Mucosa of descending colon (tissue), 3 donors: Measurements from ENCODE around the gene MEGF11. TPM values are rescaled to one million over a fixed set of nuclear protein-coding genes. Genes with fewer than 3 reads are reported as not detected.
"Not testable (repeated sequence)": the region's sequence is repeated elsewhere in the genome, so short reads cannot be mapped to it uniquely, and the experiment has no call there.

ENCODE experiments used
- ATAC-seq: fragments of 200-7000 bp; cut with Tn5 transposase; one replicate; pipeline ENCODE4 v1.9.1; 2020; ENCODE audit warnings: mild to moderate bottlenecking, moderate library complexity
- DNase-seq, 3 donors: peaks; one replicate each; pipeline ENCODE4 v3.0.0-alpha.2; 2020
- H3K36me3 ChIP-seq: fragments of 200-600 bp; one replicate; pipeline ENCODE4 v1.8.0; 2021; ENCODE audit warnings: low read depth, mild to moderate bottlenecking
- H3K4me1 ChIP-seq: fragments of 200-600 bp; one replicate; pipeline ENCODE4 v1.8.0; 2021; ENCODE audit warnings: low read depth, mild to moderate bottlenecking
- H3K4me3 ChIP-seq: fragments of 200-600 bp; one replicate; pipeline ENCODE4 v1.8.0; 2021; ENCODE audit warnings: mild to moderate bottlenecking
- H3K9me3 ChIP-seq: fragments of 200-600 bp; one replicate; pipeline ENCODE4 v1.8.0; 2021; ENCODE audit warnings: mild to moderate bottlenecking
- CTCF ChIP-seq: fragments of 200-600 bp; IDR thresholded peaks from one replicate; pipeline ENCODE4 v1.8.0; 2022; ENCODE audit warnings: antibody characterized with exemption, mild to moderate bottlenecking
- intact Hi-C, 2 donors: fragments of 100-400 bp; cut with DNase I in 1 of 2; cut with micrococcal nuclease in 1 of 2; formaldehyde crosslinking; loops; one replicate each; pipeline versions ENCODE4 v1.11.0 to v1.11.1; 2022; cut with DNase I, micrococcal nuclease
- total RNA-seq, 3 donors: library from RNA; stranded (reverse); fragmentation: NEBNext Ultra II Directional in 2 of 3; extraction: Animal tissue kit (Norgen Biotek cat#: 25700) in 2 of 3; gene quantifications; one replicate each; pipeline versions ENCODE4 v1.2.1 to v1.2.4, GENCODE V29; 2021 to 2023
- donor health status: DM: no; HTN: no; CAD: no; lungs with moderate emphysema.
- donor health status: DM: no; HTN: no; CAD: no.
- donor health status: DM: no; HTN: yes; CAD: no.

MEGF11 gene
- total RNA-seq, 3 donors from 2014 or later, result 0.12 to 0.29 (median 0.19) TPM

DNA sequence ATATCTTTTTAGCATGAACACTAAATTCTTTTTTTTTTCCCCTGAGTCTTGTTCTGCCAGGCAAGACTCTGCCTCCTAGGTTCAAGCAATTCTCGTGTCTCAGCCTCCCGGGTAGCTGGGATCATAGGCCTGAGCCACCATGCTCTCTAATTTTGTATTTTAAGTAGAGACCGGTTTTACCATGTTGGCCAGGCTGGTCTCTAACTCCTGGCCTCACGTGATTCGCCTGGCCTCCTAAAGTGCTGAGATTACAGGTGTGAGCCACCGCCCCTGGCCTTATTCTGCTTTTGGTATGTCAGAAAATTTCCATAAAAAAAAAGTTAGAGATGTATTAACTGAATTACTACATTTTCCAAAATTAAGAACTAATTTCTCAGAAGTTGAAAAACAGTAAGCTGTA lies 370.0 kb downstream of the MEGF11 start:
- intact Hi-C loops, result no loop called here
- H3K4me3 ChIP-seq, result no peak overlapping the region
- TF ChIP-seq CTCF, result no peak
- ATAC-seq, result no peak
- peaks cover 7% of the 10 kb centered on the region for H3K4me1 ChIP-seq
- no peak for DNase-seq
- no peaks in the 10 kb centered on the region for H3K36me3 ChIP-seq
- no peaks in the 10 kb centered on the region for H3K9me3 ChIP-seq

- Histone ChIP-seq H3K4me3 (no peak overlapping the region), H3K4me1 (peaks cover 7% of the 10 kb centered on the region), H3K36me3 (no peaks in the 10 kb centered on the region), H3K9me3 (no peaks in the 10 kb centered on the region)
- intact Hi-C loops, result no loop called here
- DNase-seq (no peak), ATAC-seq (no peak)
- no peak for TF ChIP-seq CTCF
Observed at GRCh38 chr15:65881766-65882434, 371.6 kb downstream of the MEGF11 start.

DNA sequence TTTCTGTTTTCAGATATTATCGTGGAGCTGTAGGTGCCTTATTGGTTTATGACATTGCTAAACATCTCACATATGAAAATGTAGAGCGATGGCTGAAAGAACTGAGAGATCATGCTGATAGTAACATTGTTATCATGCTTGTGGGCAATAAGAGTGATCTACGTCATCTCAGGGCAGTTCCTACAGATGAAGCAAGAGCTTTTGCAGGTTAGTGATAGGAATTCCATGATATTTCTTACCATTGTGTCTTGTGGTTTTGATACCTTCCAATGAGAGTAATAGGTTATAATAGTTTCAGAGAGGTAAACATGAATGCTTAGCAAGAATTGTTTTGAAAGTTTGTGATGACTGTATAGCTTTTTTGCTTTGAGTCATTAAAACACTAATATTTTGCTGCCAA lies 375.8 kb downstream of the MEGF11 start:
- intact Hi-C loops, result no loop called here
- Histone ChIP-seq H3K4me3 (no peak overlapping the region), H3K4me1 (no peaks in the 10 kb centered on the region), H3K9me3 (no peaks in the 10 kb centered on the region), H3K36me3 (no peaks in the 10 kb centered on the region)
- no peak for TF ChIP-seq CTCF
- ATAC-seq, result no peak
- DNase-seq, result no peak

- Histone ChIP-seq H3K4me1 (peaks cover 17% of the 10 kb centered on the region), H3K4me3 (no peak overlapping the region), H3K36me3 (no peaks in the 10 kb centered on the region), H3K9me3 (no peaks in the 10 kb centered on the region)
- TF ChIP-seq CTCF, result no peak
- intact Hi-C loops, result no loop called here
- DNase-seq (no peak), ATAC-seq (no peak)
Observed at GRCh38 chr15:65875458-65875857, 378.1 kb downstream of the MEGF11 start.

DNA sequence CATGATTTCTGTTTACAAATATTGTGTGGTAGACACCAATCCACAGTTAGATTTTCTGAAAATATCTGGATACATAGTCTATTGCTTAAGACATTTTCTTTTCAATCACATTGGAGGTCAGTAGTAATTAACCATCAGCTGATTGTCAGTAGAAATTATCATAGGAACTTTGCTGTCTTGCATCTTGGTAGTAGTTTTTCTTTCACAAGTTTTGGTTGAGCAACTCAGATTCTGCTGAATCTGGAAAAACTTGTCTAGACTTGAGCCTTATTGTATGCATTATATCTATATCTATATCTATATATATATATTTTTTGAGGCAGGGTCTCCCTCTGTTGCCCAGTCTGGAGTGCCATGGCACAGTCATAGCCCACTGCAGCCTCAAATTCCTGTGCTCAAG lies 380.3 kb downstream of the MEGF11 start:
- ATAC-seq (no peak), DNase-seq (no peak)
- Histone ChIP-seq H3K4me1 (peaks cover 17% of the 10 kb centered on the region), H3K4me3 (no peak overlapping the region), H3K9me3 (no peaks in the 10 kb centered on the region), H3K36me3 (no peaks in the 10 kb centered on the region)
- intact Hi-C loops, result no loop called here
- TF ChIP-seq CTCF, result no peak

DNA sequence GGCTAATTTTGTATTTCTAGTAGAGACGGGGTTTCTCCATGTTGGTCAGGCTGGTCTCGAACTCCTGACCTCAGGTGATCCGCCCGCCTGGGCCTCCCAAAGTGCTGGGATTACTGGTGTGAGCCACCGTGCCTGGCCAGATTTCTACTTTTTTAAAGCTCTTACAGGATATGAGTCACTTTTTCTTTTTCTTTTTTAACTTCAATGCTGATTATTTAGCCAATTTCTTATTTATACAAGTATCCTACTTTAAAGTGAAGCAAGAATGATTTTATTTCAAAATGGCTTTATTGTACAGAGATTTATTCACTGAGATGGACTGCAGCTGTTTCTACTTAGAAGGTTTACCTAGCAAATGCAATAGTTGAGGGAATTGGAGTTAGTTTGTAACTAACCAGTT lies 381.0 kb downstream of the MEGF11 start:
- H3K9me3 ChIP-seq, intact Hi-C loops, H3K4me3 ChIP-seq, H3K36me3 ChIP-seq, ATAC-seq, DNase-seq: not testable (repeated sequence)
- H3K4me1 ChIP-seq, result peaks cover 17% of the 10 kb centered on the region

DNA sequence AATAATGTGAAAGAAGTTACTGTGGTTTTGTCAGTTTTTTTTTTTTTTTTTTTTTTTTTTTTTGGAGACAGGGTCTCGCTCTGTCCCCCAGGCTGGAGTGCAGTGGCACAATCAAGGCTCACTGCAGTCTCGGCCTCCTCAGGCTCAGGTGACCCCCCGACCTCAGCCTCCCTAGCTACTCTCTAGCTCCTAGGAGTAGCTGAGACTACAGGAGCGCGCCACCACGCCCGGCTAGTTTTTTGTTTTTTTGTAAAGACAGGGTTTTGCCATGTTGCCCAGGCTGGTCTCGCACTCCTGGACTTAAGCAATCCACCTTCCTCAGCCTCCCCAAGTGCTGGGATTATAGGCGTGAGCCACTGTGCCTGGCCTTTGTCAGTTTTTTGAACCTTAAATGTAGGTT lies 381.7 kb downstream of the MEGF11 start:
- peaks cover 17% of the 10 kb centered on the region for H3K4me1 ChIP-seq
- H3K9me3 ChIP-seq, H3K4me3 ChIP-seq, H3K36me3 ChIP-seq, ATAC-seq, DNase-seq, intact Hi-C loops: not testable (repeated sequence)
